PC-9 (cell line): ENCODE results near the gene POU2AF1. TPM values are rescaled to one million over a fixed set of nuclear protein-coding genes. Genes with fewer than 3 reads are reported as not detected.

Experiments
- BruUV-seq: library from RNA; stranded (reverse); fragments of 400-500 nt; replicated peaks from 2 replicates; lab custom pipeline; 2021; lab: Mats Ljungman, UMichigan
- CTCF ChIA-PET: fragments of 300-600 bp; sonication (Branson Sonifier 250); formaldehyde crosslinking; loops from one replicate; lab custom pipeline; 2022; ENCODE audit warnings: antibody characterized with exemption; lab: Charles Lee
- POLR2A ChIA-PET: fragments of 300-600 bp; sonication (Branson Sonifier 250); formaldehyde crosslinking; loops from one replicate; lab custom pipeline; 2022; ENCODE audit warnings: antibody characterized with exemption; ENCODE audit not compliant: unreplicated experiment; lab: Charles Lee
- DNase-seq, 2 experiments: peaks; one replicate each; pipeline versions ENCODE4 v3.0.0 to v3.0.0-alpha.2; 2015 to 2022; ENCODE audit warnings: mixed read lengths in 1 of 2
- H2AFZ ChIP-seq: fragments of 200-600 bp; sonication (generic); 2 replicates; pipeline ENCODE4 v1.8.1; 2017; ENCODE audit warnings: antibody characterized with exemption
- H3F3A ChIP-seq: fragments of 200-600 bp; sonication (generic); 2 replicates; pipeline ENCODE4 v1.8.1; 2017; ENCODE audit warnings: antibody characterized with exemption, mild to moderate bottlenecking, low read depth; ENCODE audit not compliant: insufficient read depth
- H3K27ac ChIP-seq: fragments of 200-600 bp; sonication (generic); 2 replicates; pipeline ENCODE4 v1.6.1; 2016; ENCODE audit warnings: mixed run types
- H3K27me3 ChIP-seq: fragments of 200-600 bp; sonication (generic); 2 replicates; pipeline ENCODE4 v1.6.1; 2016; ENCODE audit warnings: low read depth, mixed run types; ENCODE audit not compliant: insufficient read depth
- H3K36me3 ChIP-seq: fragments of 200-600 bp; sonication (generic); 2 replicates; pipeline ENCODE4 v1.6.1; 2016; ENCODE audit warnings: low read depth, mixed run types
- H3K4me1 ChIP-seq: fragments of 200-600 bp; sonication (generic); replicated peaks from 2 replicates; pipeline ENCODE4 v1.6.1; 2016; ENCODE audit warnings: mixed run types; ENCODE audit not compliant: insufficient read depth
- H3K4me2 ChIP-seq: fragments of 200-600 bp; sonication (generic); 2 replicates; pipeline ENCODE4 v1.6.1; 2017; ENCODE audit warnings: mixed run types
- H3K4me3 ChIP-seq: fragments of 200-600 bp; sonication (generic); 2 replicates; pipeline ENCODE4 v1.6.1; 2016; ENCODE audit warnings: mixed run types
- H3K79me2 ChIP-seq: fragments of 200-600 bp; sonication (generic); 2 replicates; pipeline ENCODE4 v1.6.1; 2017; ENCODE audit warnings: low read depth, mixed run types
- H3K9me2 ChIP-seq: fragments of 200-600 bp; sonication (generic); 2 replicates; pipeline ENCODE4 v1.8.1; 2017; ENCODE audit warnings: mild to moderate bottlenecking; ENCODE audit not compliant: insufficient read depth
- H3K9me3 ChIP-seq: fragments of 200-600 bp; sonication (generic); 2 replicates; pipeline ENCODE4 v1.8.1; 2016; ENCODE audit warnings: low read depth; ENCODE audit not compliant: insufficient read depth
- H4K20me1 ChIP-seq: fragments of 200-600 bp; sonication (generic); 2 replicates; pipeline ENCODE4 v1.8.1; 2017; ENCODE audit not compliant: insufficient read depth
- CTCF ChIP-seq: fragments of 200-600 bp; sonication (generic); conservative IDR thresholded peaks from 2 replicates; pipeline ENCODE4 v1.6.1; 2017; ENCODE audit warnings: mixed run types, antibody characterized with exemption, mild to moderate bottlenecking, moderate library complexity
- EZH2 ChIP-seq: fragments of 200-600 bp; sonication (generic); IDR thresholded peaks from 2 replicates; pipeline ENCODE4 v1.8.0; 2017; ENCODE audit warnings: antibody characterized with exemption, low read depth
- intact Hi-C: fragments of 100-400 bp; cut with micrococcal nuclease; formaldehyde crosslinking; loops from one replicate; pipeline ENCODE4 v1.10.0; 2022; ENCODE audit not compliant: unreplicated experiment
- total RNA-seq: library from RNA; stranded (reverse); gene quantifications from 2 replicates; pipeline ENCODE4 v1.2.3, GENCODE V29; 2021

POU2AF1 gene
- total RNA-seq, 1 experiment from 2014 or later = 0.37 TPM

DNA sequence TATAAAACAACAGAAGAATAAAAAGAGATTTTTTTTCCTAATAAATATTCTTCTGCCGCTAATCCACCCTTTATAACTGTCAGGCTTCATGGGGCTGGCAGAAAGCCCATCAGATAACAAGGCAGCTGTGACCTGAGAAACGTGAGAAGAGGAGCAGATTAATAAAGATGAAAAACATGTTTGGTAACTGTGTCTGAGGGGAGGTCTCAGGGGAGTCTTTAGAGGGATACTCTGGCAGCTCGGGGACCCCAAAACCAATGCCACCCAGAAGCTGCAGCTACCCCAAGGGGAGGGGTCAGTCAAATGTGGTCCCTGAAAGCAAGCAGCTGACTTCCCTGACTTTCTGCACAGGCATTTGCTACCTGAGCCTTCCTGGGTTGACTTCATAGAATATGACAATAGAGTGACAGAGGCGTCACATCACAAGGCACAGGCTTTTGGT is 48.4 kb upstream of the POU2AF1 start:
- no peaks in the 10 kb centered on the region for H3K36me3 ChIP-seq
- no peaks in the 10 kb centered on the region for H3K9me2 ChIP-seq
- ChIA-PET CTCF (interaction anchor here (1.2 kb wide), 1 partner anchor 145 kb away, joined by 6 read pairs; no protein-coding TSS in a partner anchor), POLR2A (no interaction called here)
- no peaks in the 10 kb centered on the region for H3F3A ChIP-seq
- no peaks in the 10 kb centered on the region for H3K79me2 ChIP-seq
- BruUV-seq = no TSS peak
- H3K4me3 ChIP-seq = no peak overlapping the region
- no peaks in the 10 kb centered on the region for H3K27me3 ChIP-seq
- H3K4me2 ChIP-seq = no peak overlapping the region
- no peaks in the 10 kb centered on the region for H4K20me1 ChIP-seq
- no peak for TF ChIP-seq EZH2
- no peak for TF ChIP-seq CTCF
- intact Hi-C loops = loop anchor here (5.0 to 10.0 kb wide), 2 partner anchors 195 to 523 kb away; no protein-coding TSS in a partner anchor
- no peak overlapping the region for H3K27ac ChIP-seq
- no peaks in the 10 kb centered on the region for H3K4me1 ChIP-seq
- peak in 1 of 2 experiments; percentile 57 for DNase-seq
- no peak overlapping the region for H2AFZ ChIP-seq
- no peaks in the 10 kb centered on the region for H3K9me3 ChIP-seq

DNA sequence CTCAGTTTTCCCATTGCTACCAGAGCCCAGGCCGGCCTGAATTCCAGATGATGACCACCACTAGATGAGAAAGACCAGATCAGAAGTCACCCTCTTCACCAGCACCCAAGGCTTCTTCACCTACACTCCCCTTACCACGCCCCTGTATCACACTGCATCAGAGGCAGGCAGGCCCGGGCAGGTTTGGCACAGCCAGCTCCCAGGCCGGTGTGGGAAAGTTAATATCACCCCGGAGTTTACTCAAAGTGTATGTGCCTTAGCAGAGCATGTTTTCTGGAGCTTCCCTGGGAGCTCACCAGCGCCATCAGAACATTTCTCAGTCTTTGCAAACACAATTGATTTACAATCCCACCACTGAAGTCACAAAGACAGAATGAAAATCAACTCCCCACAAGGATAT is 47.5 kb upstream of the POU2AF1 start:
- intact Hi-C loops = loop anchor here (5.0 to 10.0 kb wide), 2 partner anchors 194 to 522 kb away; no protein-coding TSS in a partner anchor
- Histone ChIP-seq H2AFZ (no peak overlapping the region), H3K36me3 (no peaks in the 10 kb centered on the region), H3K27ac (no peak overlapping the region), H3K4me2 (no peak overlapping the region), H4K20me1 (no peaks in the 10 kb centered on the region), H3K4me1 (no peaks in the 10 kb centered on the region), H3K27me3 (no peaks in the 10 kb centered on the region), H3K4me3 (no peak overlapping the region), H3K9me2 (no peaks in the 10 kb centered on the region), H3K9me3 (no peaks in the 10 kb centered on the region), H3F3A (no peaks in the 10 kb centered on the region), H3K79me2 (no peaks in the 10 kb centered on the region)
- CTCF ChIA-PET = interaction anchor here (1.2 kb wide), 1 partner anchor 144 kb away, joined by 6 read pairs; no protein-coding TSS in a partner anchor
- DNase-seq = peak in 1 of 2 experiments; percentile 41
- no TSS peak for BruUV-seq
- POLR2A ChIA-PET = interaction anchor here (0.6 to 0.7 kb wide), 3 partner anchors 14 to 372 kb away, joined by 3 to 9 read pairs (median 4); no protein-coding TSS in a partner anchor
- no peak for TF ChIP-seq CTCF
- no peak for TF ChIP-seq EZH2

DNA sequence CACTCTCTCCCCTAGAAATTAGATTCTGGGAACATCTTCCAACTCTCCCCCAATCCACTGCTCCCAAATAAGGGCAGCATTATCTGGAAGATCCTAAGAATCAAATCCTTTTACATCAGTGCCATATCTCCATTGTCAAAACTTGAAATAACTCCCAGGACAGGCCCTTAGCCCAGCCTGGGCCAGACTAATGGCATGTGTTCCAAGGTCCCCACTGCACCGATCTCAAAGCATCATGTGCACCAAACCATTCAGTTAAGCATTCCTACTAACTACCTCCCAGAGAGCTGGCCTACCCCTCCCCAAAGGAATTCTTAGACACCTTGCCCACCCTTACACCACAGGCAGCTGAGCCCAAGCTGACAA is 44.2 kb upstream of the POU2AF1 start:
- intact Hi-C loops = loop anchor here (1.0 to 10.0 kb wide), 4 partner anchors 23 to 518 kb away; no protein-coding TSS in a partner anchor
- no peak; the same call in 1 of the 2 replicates for TF ChIP-seq CTCF
- TF ChIP-seq EZH2 = no peak
- DNase-seq = no peak
- Histone ChIP-seq H3K9me3 (no peaks in the 10 kb centered on the region), H3K36me3 (no peaks in the 10 kb centered on the region), H3K79me2 (no peaks in the 10 kb centered on the region), H3F3A (no peaks in the 10 kb centered on the region), H2AFZ (no peak overlapping the region), H3K4me2 (no peak overlapping the region), H3K27ac (no peak overlapping the region), H3K4me3 (no peak overlapping the region), H4K20me1 (no peaks in the 10 kb centered on the region), H3K4me1 (no peaks in the 10 kb centered on the region), H3K9me2 (no peaks in the 10 kb centered on the region), H3K27me3 (no peaks in the 10 kb centered on the region)
- POLR2A ChIA-PET = no interaction called here
- BruUV-seq = no TSS peak
- CTCF ChIA-PET = interaction anchor here (0.6 kb wide), 1 partner anchor 61 kb away, joined by 3 read pairs; no protein-coding TSS in a partner anchor
